B cell (primary cell): Measurements from ENCODE around the gene NELFA.

Experiments
- EZH2 ChIP-seq: IDR thresholded peaks from 2 replicates; pipeline ENCODE4 v1.6.1; 2012; ENCODE audit warnings: borderline replicate concordance, low read depth, mild to moderate bottlenecking, moderate library complexity, low read length; ENCODE audit not compliant: insufficient read depth, poor library complexity, severe bottlenecking
- TF ChIP-seq, protein P1 (sequence below): fragments of 200-600 bp; IDR thresholded peaks from one replicate; pipeline ENCODE4 v1.8.0; 2022; ENCODE audit warnings: antibody characterized with exemption, mild to moderate bottlenecking

DNA sequence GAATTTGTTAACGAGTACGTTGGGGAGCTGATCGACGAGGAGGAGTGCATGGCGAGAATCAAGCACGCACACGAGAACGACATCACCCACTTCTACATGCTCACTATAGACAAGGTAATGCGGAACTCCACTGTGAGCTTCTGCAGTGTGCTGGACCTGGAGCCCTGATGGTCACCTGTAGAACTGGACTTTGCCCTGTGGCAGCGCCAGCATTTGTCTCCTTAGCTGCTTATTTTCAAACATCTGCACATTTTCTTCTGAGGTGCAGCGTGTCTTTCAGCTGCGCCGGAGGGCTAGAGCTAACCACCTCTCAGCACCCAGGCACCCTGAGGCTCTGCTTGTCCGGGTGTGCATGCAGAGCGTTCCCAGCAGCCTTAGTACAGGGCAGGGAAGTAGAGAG lies 47.7 kb downstream of the NELFA start:
- TF ChIP-seq, protein P1, sequence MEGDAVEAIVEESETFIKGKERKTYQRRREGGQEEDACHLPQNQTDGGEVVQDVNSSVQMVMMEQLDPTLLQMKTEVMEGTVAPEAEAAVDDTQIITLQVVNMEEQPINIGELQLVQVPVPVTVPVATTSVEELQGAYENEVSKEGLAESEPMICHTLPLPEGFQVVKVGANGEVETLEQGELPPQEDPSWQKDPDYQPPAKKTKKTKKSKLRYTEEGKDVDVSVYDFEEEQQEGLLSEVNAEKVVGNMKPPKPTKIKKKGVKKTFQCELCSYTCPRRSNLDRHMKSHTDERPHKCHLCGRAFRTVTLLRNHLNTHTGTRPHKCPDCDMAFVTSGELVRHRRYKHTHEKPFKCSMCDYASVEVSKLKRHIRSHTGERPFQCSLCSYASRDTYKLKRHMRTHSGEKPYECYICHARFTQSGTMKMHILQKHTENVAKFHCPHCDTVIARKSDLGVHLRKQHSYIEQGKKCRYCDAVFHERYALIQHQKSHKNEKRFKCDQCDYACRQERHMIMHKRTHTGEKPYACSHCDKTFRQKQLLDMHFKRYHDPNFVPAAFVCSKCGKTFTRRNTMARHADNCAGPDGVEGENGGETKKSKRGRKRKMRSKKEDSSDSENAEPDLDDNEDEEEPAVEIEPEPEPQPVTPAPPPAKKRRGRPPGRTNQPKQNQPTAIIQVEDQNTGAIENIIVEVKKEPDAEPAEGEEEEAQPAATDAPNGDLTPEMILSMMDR = no peak
- no peak for TF ChIP-seq EZH2
